ENCODE measurements around the gene DYNLT2B.

- TF ChIP-seq CTCF (IDR thresholded peaks at IDR 0.05; ENCODE audit: low read length) (no peak), EZH2 (IDR thresholded peaks at IDR 0.05; ENCODE audit: borderline replicate concordance, low read length) (no peak)
Observed at GRCh38 chr3:196272826-196273225, 45.2 kb downstream of the DYNLT2B start.
